ENCODE data around the gene OR51E2.
"Not testable (repeated sequence)": the region's sequence is repeated elsewhere in the genome, so short reads cannot be mapped to it uniquely, and the experiment has no call there.

The OR51E2 gene, protein sequence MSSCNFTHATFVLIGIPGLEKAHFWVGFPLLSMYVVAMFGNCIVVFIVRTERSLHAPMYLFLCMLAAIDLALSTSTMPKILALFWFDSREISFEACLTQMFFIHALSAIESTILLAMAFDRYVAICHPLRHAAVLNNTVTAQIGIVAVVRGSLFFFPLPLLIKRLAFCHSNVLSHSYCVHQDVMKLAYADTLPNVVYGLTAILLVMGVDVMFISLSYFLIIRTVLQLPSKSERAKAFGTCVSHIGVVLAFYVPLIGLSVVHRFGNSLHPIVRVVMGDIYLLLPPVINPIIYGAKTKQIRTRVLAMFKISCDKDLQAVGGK

DNA sequence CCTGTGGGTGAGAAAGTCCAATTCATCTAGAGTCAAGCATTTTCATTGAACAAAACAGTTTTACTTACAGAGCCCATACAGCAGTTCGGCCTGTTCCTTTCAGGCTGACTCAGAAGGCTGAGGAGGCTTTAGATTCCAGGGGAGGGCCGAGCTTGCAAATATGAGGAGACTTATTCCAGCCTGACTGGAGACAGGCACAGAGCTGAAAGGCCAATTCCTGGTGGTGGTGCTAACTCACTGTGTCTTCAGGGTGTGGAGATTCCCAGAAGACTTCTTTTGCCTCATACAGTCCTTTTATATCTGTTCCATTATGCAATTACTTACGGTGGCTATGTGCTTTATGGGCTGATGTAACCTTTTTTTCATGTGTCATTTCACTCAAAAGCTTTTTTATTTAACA is at the start of gene OR51E2:
OR51E2 (minus strand) TSS at position 269 of the 400 bp plus-strand sequence. CDS start 15,142 bp downstream, outside the sequence.
- no peak for FAIRE-seq
- DNase-seq (ENCODE audit: low spot score) = no peak

DNA sequence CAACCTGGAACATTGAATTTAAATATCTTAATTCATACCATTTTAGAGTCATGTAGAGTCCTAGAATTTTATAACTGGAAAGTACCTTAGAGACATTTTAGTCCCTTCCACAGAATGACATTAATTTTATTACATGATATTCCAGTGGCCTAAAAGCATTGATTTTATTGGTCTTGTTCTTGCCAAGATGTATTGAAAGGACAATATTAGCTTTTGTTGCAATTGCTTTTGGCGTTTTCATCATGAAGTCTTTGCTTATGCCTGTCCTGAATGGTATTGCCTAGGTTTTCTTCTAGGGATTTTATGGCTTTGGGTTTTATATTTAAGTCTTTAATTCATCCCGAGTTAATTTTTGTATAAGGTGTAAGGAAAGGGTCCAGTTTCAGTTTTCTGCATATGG is 43.1 kb upstream of the OR51E2 start:
- no peak for FAIRE-seq
- DNase-seq (ENCODE audit: low spot score) = no peak

DNA sequence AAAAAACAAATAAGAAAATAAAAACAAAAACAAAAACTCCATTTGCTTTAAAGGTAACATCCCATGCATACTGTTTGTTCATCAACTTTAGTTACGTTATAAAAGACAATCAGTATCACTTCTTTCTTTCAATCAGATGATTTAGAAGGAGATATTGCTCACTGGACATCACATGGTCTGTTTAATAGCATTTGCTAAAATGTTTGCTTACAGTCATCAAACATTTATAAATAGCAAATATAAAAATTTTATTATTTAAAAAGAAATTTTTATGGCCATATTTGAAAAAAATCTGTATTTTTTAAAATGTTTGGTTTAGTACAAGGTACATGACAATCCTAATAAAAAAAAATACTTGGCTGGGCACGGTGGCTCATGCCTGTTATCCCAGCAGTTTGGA is 29.5 kb upstream of the OR51E2 start:
- DNase-seq (ENCODE audit: low spot score) = no peak
- no peak for FAIRE-seq

DNA sequence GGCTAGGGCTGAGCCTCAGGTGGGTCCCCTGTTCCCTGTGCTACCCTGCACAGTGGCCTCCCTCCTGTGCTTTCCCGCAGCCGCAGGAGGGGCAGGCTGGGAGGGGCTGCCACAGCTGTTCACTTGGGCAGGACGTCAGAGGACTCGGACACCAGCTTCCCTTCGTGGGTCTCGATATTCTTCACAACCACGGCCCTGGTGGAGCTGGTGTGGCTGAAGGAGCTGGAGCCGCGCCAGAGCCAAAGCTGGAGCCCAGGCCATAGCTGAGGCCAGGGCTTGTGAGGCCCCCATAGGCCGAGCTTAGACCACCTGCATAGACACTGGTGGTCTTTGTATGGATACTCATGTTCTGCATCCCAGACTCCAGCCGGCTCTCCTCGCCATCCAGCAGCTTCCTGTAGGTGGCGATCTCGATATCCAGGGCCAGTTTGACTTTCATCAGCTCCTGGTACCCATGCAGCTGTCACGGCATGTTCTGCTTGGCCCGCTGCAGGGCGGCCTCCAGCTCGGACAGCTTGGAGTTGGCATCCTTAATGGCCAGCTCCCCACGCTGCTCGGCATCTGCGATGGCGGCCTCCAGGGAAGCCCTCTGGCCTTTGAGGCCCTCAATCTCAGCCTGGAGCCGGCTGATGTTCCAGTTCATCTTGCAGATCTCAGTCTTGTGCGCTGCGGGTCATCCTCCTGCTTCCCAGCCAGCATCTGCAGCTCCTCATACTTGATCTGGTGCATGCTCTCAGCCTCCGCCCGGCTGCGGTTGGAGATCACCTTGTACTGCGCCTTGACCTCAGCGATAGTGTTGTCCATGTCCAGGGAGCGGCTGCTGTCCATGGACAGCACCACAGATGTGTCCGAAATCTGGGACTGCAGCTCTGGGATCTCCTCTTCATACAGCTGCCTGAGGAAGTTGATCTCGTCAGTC is 25.2 kb upstream of the OR51E2 start:
- DNase-seq (ENCODE audit: low spot score) = not testable (repeated sequence)

DNA sequence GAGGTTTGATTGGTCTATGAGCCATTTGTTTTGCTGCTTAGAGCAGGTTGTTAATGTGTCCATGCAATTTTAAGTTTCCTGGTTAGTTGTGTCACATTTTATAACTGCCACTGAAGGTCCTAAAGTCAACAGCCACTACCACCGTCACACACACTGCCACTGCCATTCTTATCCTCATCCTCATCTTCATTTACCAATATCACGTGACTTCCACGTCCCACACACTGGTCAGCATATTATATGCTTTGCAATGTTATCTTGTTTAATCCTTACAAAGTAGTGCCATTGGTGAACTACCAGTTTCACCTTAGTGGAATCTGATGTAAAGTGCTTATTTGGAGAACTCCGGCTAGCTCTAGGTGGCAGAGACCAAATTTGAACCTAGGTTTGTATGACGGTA is 16.6 kb upstream of the OR51E2 start:
- DNase-seq (ENCODE audit: low spot score) = no peak
- no peak for FAIRE-seq

More for the DNA sequence above, 25.2 kb upstream of the OR51E2 start:
- not testable (repeated sequence) for FAIRE-seq

DNA sequence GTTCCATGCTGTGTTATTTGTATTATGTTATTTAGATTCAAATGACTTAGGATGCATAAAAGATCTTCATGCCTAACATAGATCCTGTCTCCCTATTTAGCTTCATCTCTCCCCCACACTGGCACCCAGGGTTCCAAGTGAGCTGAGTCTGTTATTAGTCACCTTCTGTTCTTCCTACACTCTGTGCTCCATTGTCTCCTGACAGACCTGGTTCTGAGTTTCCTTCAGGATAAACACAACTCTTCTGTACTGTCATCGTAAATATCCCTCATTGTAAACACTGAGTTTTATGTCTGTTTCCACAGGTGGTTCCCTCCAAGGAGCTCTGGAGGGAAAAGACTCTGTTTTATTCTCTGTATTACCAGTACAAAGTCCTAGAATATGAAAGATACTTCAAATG is 15.6 kb upstream of the OR51E2 start:
- no peak for DNase-seq (ENCODE audit: low spot score)
- no peak for FAIRE-seq

DNA sequence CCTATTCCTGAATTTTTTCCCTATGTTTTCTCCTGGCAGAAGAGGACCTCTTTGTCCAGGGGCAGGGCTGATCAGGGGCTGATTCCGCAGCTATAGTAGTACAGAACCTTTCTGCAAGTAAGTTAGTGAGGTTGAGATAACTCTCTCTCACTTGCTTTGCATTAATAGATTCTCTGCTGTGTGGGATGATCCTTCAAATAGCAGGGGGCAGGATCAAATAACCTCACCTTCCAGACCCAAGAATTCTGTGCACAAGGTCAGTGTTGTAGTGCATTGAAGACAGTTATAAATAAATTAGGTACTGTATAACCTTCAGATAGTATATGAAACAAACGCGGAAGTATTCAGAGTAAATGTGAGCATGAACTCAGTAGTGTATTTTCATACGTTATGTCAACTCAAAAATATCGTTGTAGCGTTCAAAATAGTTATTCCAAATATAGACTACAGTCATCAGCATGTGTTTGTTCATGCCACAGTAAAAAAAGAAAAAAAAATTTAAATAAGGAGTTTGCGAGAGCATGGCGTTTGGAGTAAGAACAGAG is 7.2 kb upstream of the OR51E2 start:
- DNase-seq (ENCODE audit: low spot score) (no peak), FAIRE-seq (no peak)

DNA sequence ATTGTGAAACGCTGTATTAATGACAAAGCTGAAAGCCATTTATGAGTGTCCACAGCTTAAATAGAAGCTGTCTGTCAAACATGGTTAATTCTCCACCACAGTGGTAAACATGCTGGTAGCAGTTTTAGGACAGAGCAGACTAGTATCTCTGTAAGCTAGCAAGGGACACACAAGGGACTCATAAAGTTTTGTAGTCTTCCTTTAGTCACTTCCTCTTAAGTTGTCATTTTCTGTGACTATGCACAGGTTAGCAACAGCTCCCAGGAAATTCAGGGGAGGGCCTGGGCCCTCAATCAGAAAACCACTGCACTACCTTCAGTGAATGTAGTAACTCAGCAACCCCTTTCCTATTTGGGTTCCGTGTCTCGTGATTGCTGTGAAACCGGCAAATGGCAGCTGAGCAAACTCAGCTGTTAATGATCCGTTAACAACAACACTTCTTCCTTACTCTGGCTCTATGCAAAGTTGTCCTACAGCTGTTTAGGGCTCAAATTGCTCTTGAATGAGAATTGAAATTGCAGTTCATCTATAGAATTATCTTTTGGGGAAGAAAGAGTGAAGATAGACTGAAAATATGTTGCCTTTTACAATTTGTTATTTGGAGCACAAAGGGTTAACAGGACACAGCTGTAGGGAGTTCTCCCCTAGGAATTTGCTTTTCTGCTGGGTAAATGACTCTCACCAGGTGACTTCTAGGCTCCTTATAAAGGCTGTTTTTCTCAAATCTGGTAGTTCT is 6.6 kb upstream of the OR51E2 start, which contains the start of gene MMP26:
MMP26 (plus strand) TSS at position 731 of the 736 bp plus-strand sequence.
- DNase-seq (ENCODE audit: low spot score) (no peak), FAIRE-seq (no peak)

DNA sequence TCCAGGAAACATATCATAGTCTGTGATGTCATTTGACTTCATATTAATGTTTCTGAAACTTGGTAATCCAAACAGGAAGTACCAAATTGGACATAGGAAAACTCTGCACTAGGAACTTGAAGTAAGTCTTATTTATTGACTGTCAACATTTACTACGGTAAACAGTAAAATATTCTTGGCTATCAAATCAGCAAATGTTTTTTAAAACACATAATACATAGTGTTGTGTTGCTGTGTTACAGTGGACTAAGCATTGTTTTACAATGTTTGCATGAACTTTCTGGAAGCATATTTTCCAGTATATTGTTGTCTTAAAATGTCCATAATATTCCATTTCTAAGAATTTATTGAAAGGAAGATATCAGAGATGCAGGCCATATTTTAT is 2.8 kb upstream of the OR51E2 start:
- FAIRE-seq (no peak), DNase-seq (ENCODE audit: low spot score) (no peak)

DNA sequence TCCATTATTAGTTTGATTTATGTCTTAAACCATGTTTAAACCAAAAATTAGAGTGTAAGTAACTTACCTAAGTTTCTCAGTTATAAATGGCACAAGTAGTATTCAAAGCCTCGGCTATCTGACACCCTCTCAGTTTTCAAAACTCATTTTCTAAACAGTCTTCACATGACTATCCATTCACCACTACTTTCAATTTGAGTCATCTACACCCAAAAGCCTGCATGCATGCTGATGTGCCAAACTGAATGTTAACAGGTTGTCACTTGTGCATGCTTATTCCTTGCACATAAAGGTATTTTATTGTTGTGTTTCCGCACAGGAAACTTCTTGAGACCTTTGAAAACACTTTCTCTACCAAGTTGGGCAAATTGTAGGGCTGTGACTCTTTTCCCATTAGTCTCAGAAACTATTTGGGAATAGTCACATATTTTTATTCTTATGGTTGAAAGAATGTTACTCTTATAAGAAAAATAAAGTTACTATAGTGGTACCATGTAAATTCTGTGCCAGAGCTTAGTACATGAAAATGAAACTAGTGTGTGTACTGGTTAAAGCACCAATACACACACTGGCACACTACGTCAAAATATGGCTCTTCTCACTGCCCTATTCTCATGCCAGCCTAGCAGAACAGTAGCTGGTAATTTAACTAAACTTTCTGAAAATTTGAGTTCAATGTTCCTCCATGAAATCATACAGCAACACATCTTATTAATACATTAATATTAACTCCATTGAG is 2.2 kb upstream of the OR51E2 start:
- DNase-seq (ENCODE audit: low spot score) (no peak), FAIRE-seq (no peak)

DNA sequence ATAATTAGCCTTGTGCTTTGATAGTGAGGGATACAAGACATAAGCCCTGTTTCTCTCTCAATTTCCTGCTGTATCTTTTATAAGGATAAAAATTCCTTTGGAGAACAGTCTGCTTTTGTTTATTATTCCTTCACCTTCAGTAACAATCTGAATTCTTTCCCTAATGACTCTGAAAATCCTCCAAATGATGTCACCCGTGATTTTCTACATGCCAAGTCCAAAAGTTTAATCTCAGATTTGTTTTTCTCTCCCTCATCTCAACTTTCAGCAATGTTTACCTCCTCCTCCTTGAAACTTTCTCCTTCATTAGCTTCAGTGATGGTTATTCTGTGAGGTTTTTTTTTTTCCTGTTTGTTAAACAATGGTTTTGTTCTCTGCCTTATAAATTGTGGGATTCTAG is 2.2 kb downstream of the OR51E2 start:
- FAIRE-seq = no peak
- DNase-seq (ENCODE audit: low spot score) = no peak

DNA sequence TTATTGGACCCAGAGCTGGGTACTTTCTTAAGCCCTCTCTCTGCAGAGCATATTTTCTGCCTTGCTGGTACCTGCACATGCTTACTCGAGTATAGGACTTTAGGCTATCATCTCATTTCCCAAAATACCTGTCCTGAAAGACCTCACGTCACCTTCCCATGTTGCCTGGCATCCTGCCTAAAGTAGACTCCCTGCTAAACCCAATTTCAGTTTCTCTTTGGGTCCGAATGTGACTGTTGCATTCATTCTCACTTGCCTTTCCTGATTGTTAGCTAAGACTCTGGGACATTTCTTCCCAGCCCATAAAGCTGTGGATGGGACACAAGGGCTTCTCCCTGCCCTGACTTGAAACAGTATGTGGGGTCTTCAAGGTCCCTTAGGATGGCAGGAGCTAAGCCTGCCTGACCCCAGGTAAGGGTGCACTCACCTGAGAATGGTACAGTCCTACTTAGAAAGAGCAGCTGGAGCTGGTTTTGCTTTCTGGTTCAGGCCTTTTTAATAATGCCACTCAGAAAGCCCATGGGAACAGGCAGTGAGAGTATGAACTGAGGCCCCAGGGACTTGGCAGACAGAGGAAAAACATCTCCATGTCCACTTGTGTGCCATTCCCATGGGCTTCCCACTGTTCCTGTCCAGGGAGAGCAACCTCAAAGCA is 12.9 kb downstream of the OR51E2 start:
- DNase-seq (ENCODE audit: low spot score) (no peak), FAIRE-seq (no peak)

DNA sequence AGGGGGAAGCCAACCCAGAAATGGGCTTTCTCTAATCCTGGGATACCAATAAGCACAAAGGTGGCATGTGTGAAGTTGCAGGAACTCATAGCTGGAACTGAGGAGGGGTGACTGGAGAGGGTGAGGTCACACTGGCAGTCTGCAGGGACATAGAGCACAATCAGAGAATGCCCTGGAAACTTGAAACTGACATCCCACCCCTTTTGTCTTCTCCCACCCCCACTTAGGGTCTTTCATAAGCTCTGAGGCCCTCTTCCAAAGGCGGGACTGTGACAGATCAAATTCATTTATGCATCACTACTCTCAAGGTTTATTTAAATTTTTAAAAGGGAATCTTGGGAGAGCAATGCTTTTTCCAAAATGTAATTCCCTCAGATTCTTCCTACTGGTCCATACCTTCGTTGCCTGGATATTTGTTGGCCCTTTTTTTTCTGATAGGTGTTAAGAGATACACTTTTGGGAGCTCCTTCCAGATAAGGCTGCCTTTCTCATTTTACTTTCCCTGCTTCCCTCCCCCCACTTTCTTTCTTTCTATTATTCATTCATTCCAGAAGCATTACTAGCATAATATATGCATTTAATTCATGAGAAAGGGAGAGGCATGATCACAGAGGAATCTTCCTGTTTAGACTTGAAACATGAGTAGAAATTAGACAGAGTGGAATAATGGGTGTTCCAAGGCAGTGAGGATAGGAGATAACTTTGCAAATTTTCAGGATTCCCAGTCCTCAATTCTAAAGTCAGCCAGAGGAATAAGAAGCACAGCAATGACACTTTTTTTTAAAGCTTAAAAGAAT is 14.8 kb downstream of the OR51E2 start:
- DNase-seq (ENCODE audit: low spot score) (no peak), FAIRE-seq (no peak)

DNA sequence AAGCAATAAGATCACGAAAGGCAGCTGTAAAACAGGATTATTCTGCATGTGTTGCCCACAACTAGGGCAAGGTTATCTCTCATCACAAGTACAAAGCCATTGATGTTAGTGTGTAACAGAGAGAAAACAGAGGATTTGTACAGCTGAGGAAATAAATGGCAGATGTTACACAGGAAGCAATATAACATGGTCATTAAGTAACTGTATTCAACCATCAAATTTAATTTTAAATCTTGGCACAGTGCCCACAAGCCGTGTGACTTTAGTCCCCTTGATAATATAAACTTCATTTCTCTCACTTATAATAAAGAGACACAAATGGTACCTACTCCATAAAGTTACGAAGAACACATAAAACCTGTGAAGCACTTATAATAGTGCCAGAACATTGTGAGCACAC is 17.3 kb downstream of the OR51E2 start:
- FAIRE-seq (no peak), DNase-seq (ENCODE audit: low spot score) (no peak)

DNA sequence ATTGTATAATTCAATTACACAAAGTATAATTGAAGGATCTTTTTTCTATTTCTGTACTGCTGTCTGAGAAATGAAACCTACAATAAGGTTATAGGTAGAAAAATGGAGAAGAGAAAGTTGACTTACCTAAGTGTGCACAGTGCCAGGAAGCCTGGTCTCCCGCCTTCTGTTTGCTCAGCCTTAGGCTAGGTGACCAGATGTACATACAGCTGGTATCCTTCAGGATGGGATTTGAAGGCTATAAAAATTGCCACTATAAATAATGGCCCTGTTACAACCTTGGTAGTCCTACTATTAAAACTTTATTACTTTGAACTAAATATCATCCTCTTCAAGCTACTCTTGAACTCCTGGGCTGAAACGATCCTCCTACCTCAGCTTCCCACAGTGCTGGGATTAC is 19.7 kb downstream of the OR51E2 start:
- FAIRE-seq (no peak), DNase-seq (ENCODE audit: low spot score) (no peak)

DNA sequence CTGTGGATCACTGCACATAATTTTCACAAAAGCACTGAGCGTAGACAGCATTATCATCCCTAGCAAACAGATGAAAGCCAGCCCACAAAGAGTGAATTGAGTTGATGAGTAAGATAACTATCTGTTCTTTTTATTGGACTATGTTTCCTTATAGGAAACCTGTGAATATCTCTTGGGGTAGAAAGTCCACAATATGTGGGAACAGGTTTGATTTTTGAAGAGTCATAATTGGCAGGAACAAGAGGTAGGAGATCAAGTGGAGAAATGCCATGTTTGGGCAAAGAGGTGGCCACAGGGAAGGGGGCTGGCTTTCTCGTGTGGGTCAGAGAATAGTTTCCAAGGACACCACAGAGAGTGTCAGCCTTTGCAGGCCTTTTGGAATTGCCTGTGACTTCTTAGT is 23.9 kb downstream of the OR51E2 start:
- FAIRE-seq = no peak
- no peak for DNase-seq (ENCODE audit: low spot score)

DNA sequence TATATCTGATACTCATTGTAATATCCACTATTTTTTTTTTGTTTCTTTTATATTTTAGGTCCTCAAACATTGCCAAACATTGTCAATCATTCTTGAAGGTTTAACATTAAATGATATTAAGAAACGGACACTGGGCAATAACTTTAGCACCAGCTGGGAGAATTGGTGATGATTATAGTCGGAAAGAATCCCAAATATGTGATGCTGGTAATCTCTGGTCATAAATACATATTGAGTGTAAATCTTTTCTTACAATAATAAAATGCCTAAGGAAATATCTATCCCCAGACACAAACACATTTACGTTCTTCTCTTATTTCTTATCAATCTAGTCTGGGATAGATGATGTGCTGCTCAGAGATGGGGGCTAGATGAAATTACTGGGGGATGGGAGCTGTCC is 25.2 kb downstream of the OR51E2 start:
- no peak for DNase-seq (ENCODE audit: low spot score)

DNA sequence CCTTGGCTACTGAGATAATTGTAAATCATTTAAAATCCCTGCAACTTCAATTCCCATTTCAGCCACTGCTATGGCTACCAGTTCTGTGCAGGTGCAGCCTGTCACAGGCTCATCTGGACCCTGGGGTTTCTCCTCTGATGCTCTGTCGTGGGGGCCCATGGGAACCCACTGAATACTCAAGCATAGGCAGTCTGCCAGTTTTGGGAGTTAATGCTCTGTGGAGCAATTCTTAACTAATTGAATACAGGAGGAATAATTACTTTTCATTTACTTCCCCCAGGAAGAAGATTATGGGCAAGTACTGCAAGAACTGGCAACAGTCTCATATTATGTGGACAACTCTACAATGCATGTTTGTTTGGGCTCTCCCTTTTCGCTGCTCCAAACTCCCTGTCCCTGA is 25.9 kb downstream of the OR51E2 start:
- FAIRE-seq (no peak), DNase-seq (ENCODE audit: low spot score) (no peak)

More for the DNA sequence above, 25.2 kb downstream of the OR51E2 start:
- FAIRE-seq = no peak

DNA sequence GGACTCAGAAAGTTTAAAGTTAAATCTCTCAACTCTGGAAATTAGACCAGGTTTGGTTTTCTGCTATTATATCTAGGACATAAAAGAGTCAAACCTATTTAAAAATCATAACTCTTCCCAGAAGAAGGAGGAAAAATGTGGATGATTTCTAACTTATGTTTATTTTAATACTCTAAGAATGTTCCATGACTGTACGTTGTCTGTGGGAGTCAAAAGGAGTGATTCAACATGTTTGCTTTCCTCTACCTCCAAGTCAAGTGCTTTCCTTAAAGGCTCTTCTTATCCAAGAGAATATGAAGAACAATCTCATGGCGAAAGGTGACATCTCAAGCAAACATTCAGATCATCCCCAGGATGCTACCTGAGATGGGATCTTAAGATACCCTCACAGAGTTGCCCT is 32.2 kb downstream of the OR51E2 start:
- DNase-seq (ENCODE audit: low spot score) = no peak
- no peak for FAIRE-seq
